Mesenchymal stem cell (in vitro differentiated cells and primary cell): ENCODE results near the gene LRRC52.

Experiments
- DNase-seq: peaks from one replicate; pipeline ENCODE4 v3.0.0-alpha.2; 2013
- H2AFZ ChIP-seq: one replicate; pipeline ENCODE4 v1.6.1; 2013; ENCODE audit warnings: low read depth, mild to moderate bottlenecking, control low read depth, inconsistent platforms, low read length, moderate library complexity
- H2AK5ac ChIP-seq: 2 replicates; pipeline ENCODE4 v1.6.1; 2013; ENCODE audit warnings: low read length, moderate library complexity, mild to moderate bottlenecking, inconsistent platforms; ENCODE audit not compliant: severe bottlenecking
- H2BK120ac ChIP-seq: one replicate; pipeline ENCODE4 v1.6.1; 2013; ENCODE audit warnings: low read depth, mild to moderate bottlenecking, inconsistent platforms, low read length, moderate library complexity
- H2BK12ac ChIP-seq, 2 experiments: one replicate each; pipeline ENCODE4 v1.6.1; 2013; ENCODE audit warnings: inconsistent platforms in 2 of 2, low read length in 2 of 2, mild to moderate bottlenecking in 2 of 2, moderate library complexity in 2 of 2, control low read depth in 1 of 2
- H2BK15ac ChIP-seq: one replicate; pipeline ENCODE4 v1.6.1; 2013; ENCODE audit warnings: mild to moderate bottlenecking, low read depth, inconsistent platforms; ENCODE audit not compliant: poor library complexity, severe bottlenecking
- H2BK5ac ChIP-seq: 2 replicates; pipeline ENCODE4 v1.6.1; 2013; ENCODE audit warnings: low read depth, mild to moderate bottlenecking, low read length, control low read depth, inconsistent platforms; ENCODE audit not compliant: poor library complexity, severe bottlenecking
- H3K14ac ChIP-seq, 2 experiments: one replicate each; pipeline ENCODE4 v1.6.1; 2013; ENCODE audit warnings: inconsistent platforms in 2 of 2, low read length in 2 of 2, control low read depth in 1 of 2, mild to moderate bottlenecking in 1 of 2, moderate library complexity in 1 of 2
- H3K18ac ChIP-seq, 2 experiments: one replicate each; pipeline ENCODE4 v1.6.1; 2013; ENCODE audit warnings: inconsistent platforms in 2 of 2, low read length in 2 of 2, control low read depth in 1 of 2, low read depth in 1 of 2, mild to moderate bottlenecking in 1 of 2
- H3K23ac ChIP-seq, 2 experiments: one replicate each; pipeline ENCODE4 v1.6.1; 2013; ENCODE audit warnings: inconsistent platforms in 2 of 2, low read length in 2 of 2, mild to moderate bottlenecking in 2 of 2, moderate library complexity in 2 of 2, control low read depth in 1 of 2
- H3K27ac ChIP-seq: 2 replicates; pipeline ENCODE4 v1.5.1; 2013; ENCODE audit warnings: mild to moderate bottlenecking, moderate library complexity, low read length, control low read depth, inconsistent platforms; ENCODE audit not compliant: poor library complexity, severe bottlenecking
- H3K27me3 ChIP-seq, 2 experiments: 2 replicates each; pipeline versions ENCODE4 v1.6.1 to v1.7.0; 2013; ENCODE audit warnings: low read length in 2 of 2, mild to moderate bottlenecking in 2 of 2, moderate library complexity in 2 of 2, control low read depth in 1 of 2, inconsistent platforms in 1 of 2; ENCODE audit not compliant: control insufficient read depth in 1 of 2, insufficient read depth in 1 of 2
- H3K36me3 ChIP-seq, 2 experiments: 2 replicates each; pipeline versions ENCODE4 v1.6.1 to v1.7.0; 2013; ENCODE audit warnings: low read length in 2 of 2, control low read depth in 1 of 2, inconsistent platforms in 1 of 2, low read depth in 1 of 2, mild to moderate bottlenecking in 1 of 2; ENCODE audit not compliant: insufficient read depth in 2 of 2, control insufficient read depth in 1 of 2
- H3K4ac ChIP-seq, 2 experiments: one replicate each; pipeline ENCODE4 v1.6.1; 2013; ENCODE audit warnings: inconsistent platforms in 2 of 2, low read length in 2 of 2, mild to moderate bottlenecking in 2 of 2, moderate library complexity in 2 of 2, control low read depth in 1 of 2, low read depth in 1 of 2
- H3K4me1 ChIP-seq: 2 replicates; pipeline ENCODE4 v1.6.1; 2013; ENCODE audit warnings: low read depth, low read length, control low read depth; ENCODE audit not compliant: control insufficient read depth, insufficient read depth
- H3K4me2 ChIP-seq: 2 replicates; pipeline ENCODE4 v1.6.1; 2013; ENCODE audit warnings: low read length, mild to moderate bottlenecking, inconsistent platforms; ENCODE audit not compliant: poor library complexity, severe bottlenecking
- H3K4me3 ChIP-seq, 2 experiments: 2 replicates each; pipeline versions ENCODE4 v1.5.1 to v1.7.0; 2013; ENCODE audit warnings: low read length in 2 of 2, mild to moderate bottlenecking in 2 of 2, control low read depth in 1 of 2, low read depth in 1 of 2; ENCODE audit not compliant: insufficient read depth in 1 of 2
- H3K79me1 ChIP-seq: replicated peaks from 2 replicates; pipeline ENCODE4 v1.6.1; 2013; ENCODE audit warnings: mild to moderate bottlenecking, control low read depth, low read length, inconsistent platforms; ENCODE audit not compliant: poor library complexity, severe bottlenecking
- H3K9ac ChIP-seq: 2 replicates; pipeline ENCODE4 v1.7.0; 2013; ENCODE audit warnings: mild to moderate bottlenecking, low read length, moderate library complexity
- H3K9me3 ChIP-seq: 2 replicates; pipeline ENCODE4 v1.7.0; 2013; ENCODE audit warnings: mild to moderate bottlenecking, low read length; ENCODE audit not compliant: control insufficient read depth
- H4K8ac ChIP-seq: one replicate; pipeline ENCODE4 v1.6.1; 2013; ENCODE audit warnings: inconsistent platforms, mild to moderate bottlenecking, low read length, moderate library complexity
- H4K91ac ChIP-seq: one replicate; pipeline ENCODE4 v1.6.1; 2013; ENCODE audit warnings: mild to moderate bottlenecking, low read length, inconsistent platforms
- WGBS: methylation state at CpG from one replicate; pipeline ENCODE4 v1.1.7; 2013; ENCODE audit warnings: mixed read lengths; 5-methylcytosine and 5-hydroxymethylcytosine counted together

The LRRC52 gene

DNA sequence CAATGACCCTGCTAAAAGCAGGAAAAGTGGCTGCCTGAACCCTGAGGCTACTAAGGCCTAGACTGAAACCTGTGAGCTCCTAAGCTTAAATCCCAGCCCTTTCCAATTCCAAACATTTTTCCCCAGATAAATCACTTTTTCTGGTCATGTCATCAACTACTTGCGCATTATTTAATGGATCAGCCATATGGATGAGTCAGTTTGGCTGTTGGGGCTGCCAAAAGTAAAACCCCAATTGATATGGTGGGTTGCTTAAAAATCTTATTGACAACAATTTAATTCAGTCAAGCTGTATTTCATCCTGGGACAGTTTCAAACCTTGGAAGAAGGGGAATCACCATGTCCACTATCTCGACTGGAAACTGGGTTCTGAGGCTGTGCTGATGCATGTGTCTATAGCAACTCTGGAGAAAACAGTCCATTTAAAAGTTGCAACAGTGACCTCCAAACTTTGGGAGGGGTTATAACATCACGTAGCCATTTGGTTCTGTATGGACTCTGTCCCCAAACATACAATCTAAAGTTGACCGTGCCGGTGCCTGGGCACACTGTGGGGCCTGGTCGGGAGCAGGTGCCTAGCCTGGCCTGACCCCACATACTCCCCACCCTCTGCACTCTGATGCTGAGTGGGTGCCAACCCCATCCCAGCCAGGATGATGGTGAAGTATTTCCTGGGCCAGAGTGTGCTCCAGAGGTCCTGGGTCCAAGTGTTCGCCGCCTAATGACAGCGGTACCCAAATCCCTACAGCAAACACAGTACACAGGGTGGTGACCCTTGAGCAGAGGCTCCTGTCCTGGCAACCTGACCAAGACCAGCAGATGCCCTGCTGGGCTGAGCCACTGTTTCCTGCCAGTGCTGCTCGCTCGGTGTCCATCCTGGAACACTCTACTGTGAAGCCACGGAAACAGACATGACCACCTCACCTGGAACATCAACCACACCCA lies 46.5 kb upstream of the LRRC52 start:
- no peak overlapping the region for H3K4me3 ChIP-seq
- no peak overlapping the region for H3K23ac ChIP-seq
- 95% methylated on average over 12 of the region's 12 CpGs for WGBS
- H3K79me1 ChIP-seq, result no peaks in the 10 kb centered on the region
- no peak overlapping the region for H3K4ac ChIP-seq
- no peak overlapping the region for H3K9ac ChIP-seq
- no peak overlapping the region for H3K14ac ChIP-seq
- no peak overlapping the region for H4K8ac ChIP-seq
- no peak for DNase-seq
- no peak overlapping the region for H2AFZ ChIP-seq
- no peaks in the 10 kb centered on the region for H3K36me3 ChIP-seq
- no peak overlapping the region for H4K91ac ChIP-seq
- H2AK5ac ChIP-seq, result no peak overlapping the region
- H2BK120ac ChIP-seq, result no peak overlapping the region
- H3K9me3 ChIP-seq, result no peaks in the 10 kb centered on the region
- peaks cover 18 to 21% of the 10 kb centered on the region in 2 experiments for H3K27me3 ChIP-seq
- no peak overlapping the region for H3K4me2 ChIP-seq
- peaks cover 2% of the 10 kb centered on the region for H3K4me1 ChIP-seq
- no peak overlapping the region for H2BK15ac ChIP-seq
- H2BK5ac ChIP-seq, result no peak overlapping the region
- H3K27ac ChIP-seq, result no peak overlapping the region
- no peak overlapping the region for H3K18ac ChIP-seq
- no peak overlapping the region for H2BK12ac ChIP-seq

DNA sequence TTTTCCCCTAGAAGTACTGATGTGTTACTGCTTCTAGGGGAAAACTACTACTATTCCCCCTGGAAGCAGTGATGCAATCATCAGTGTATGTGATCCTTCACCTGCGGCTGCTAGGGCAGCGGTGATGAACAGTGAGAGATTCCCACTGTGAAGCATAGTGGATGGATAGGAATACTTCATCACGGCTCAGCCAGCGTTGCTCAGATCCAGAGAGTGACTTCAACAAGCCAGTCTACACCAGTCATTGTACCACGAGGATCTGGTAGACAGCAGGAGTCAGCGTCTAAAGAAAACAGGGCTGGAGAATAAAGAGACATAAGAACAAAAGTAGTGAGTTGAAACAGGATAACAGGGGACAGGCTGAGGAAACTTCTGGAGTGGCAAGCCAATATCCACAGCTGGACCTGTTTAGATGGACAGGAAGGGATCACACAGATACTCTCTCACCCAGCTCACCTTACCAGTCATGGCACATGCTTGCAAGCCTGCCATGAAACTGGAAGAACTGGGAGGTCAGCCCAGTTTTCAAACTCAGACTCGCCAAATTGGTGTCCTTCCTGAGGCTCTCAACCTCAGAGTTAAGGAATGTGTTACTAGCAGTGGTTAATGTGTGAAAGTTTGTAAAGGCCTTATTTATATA lies 42.4 kb upstream of the LRRC52 start:
- H3K27me3 ChIP-seq, result peaks cover 5 to 7% of the 10 kb centered on the region in 2 experiments
- H2BK5ac ChIP-seq, result no peak overlapping the region
- H2AK5ac ChIP-seq, result no peak overlapping the region
- no peak overlapping the region for H3K27ac ChIP-seq
- H4K91ac ChIP-seq, result no peak overlapping the region
- no peak overlapping the region for H2BK15ac ChIP-seq
- H3K23ac ChIP-seq, result no peak overlapping the region
- H3K4ac ChIP-seq, result no peak overlapping the region
- H3K4me1 ChIP-seq, result no peaks in the 10 kb centered on the region
- H3K4me3 ChIP-seq, result no peak overlapping the region
- H3K9ac ChIP-seq, result no peak overlapping the region
- no peak overlapping the region for H4K8ac ChIP-seq
- H3K18ac ChIP-seq, result no peak overlapping the region
- no peak overlapping the region for H3K14ac ChIP-seq
- no peaks in the 10 kb centered on the region for H3K79me1 ChIP-seq
- H3K9me3 ChIP-seq, result no peaks in the 10 kb centered on the region
- no peak for DNase-seq
- 84% methylated on average over 7 of the region's 7 CpGs for WGBS
- H2AFZ ChIP-seq, result no peak overlapping the region
- H3K36me3 ChIP-seq, result no peaks in the 10 kb centered on the region
- no peak overlapping the region for H2BK12ac ChIP-seq
- no peak overlapping the region for H3K4me2 ChIP-seq
- H2BK120ac ChIP-seq, result no peak overlapping the region

DNA sequence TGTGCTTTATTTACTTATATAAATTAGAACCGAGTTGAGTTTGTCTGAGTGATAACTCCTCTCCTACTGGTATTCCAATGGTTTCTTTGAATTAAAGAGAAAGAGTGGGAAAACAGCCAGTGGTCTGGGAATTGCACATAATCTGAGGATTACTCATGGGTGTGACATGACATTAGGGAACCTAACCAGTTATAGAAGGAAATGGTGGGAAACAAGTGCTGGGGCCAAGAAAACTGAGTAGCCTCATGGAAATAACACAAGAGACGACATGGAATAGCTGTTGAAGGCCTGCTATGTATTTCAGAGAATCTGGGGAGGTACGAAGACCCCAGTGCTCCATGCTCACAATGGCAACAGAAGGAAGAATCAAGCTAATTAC lies 41.8 kb upstream of the LRRC52 start:
- Histone ChIP-seq H3K27me3 (peaks cover 5 to 7% of the 10 kb centered on the region in 2 experiments), H2BK12ac (no peak overlapping the region), H3K23ac (no peak overlapping the region), H3K4ac (no peak overlapping the region), H3K79me1 (no peaks in the 10 kb centered on the region), H3K4me1 (no peaks in the 10 kb centered on the region), H3K27ac (no peak overlapping the region), H3K9me3 (no peaks in the 10 kb centered on the region), H3K36me3 (no peaks in the 10 kb centered on the region), H3K4me3 (no peak overlapping the region), H2AFZ (no peak overlapping the region), H3K18ac (no peak overlapping the region), H2AK5ac (no peak overlapping the region), H3K14ac (no peak overlapping the region), H4K91ac (no peak overlapping the region), H3K4me2 (no peak overlapping the region), H4K8ac (no peak overlapping the region), H2BK5ac (no peak overlapping the region), H2BK15ac (no peak overlapping the region), H2BK120ac (no peak overlapping the region), H3K9ac (no peak overlapping the region)
- DNase-seq, result no peak
- WGBS, result 81% methylated on average over 3 of the region's 3 CpGs

DNA sequence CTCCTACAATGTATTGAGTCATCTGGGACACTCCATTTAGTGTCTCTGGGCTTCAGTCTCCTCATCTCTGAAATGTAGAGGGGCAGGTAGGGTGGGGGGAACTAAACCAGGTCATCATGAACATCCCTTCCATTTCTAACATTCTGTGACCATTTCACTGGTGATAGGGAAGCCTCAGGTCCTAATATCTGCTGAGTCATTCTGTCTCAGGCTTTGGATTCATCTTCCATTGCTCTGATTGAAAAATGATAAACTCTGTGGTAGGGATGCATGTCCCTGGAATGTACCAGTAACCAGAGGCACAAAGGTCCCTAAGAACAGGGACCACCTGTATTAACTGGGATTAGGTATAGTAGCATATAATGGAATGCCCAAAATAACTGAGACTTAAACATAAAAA lies 36.2 kb upstream of the LRRC52 start:
- Histone ChIP-seq H3K4me2 (no peak overlapping the region), H3K18ac (no peak overlapping the region)

More for the DNA sequence above, 36.2 kb upstream of the LRRC52 start:
- Histone ChIP-seq H3K9me3 (no peaks in the 10 kb centered on the region), H3K23ac (no peak overlapping the region), H3K4me1 (no peaks in the 10 kb centered on the region), H3K79me1 (no peaks in the 10 kb centered on the region), H2AFZ (no peak overlapping the region), H3K27me3 (peaks cover 0 to 13% of the 10 kb centered on the region in 2 experiments), H3K4ac (no peak overlapping the region), H2AK5ac (no peak overlapping the region), H3K27ac (no peak overlapping the region), H4K91ac (no peak overlapping the region), H2BK120ac (no peak overlapping the region), H2BK5ac (no peak overlapping the region), H3K4me3 (no peak overlapping the region), H3K36me3 (no peaks in the 10 kb centered on the region), H3K9ac (no peak overlapping the region), H3K14ac (no peak overlapping the region), H2BK12ac (no peak overlapping the region), H2BK15ac (no peak overlapping the region), H4K8ac (no peak overlapping the region)
- no peak for DNase-seq
